Activated naive CD4-positive, alpha-beta T cell treated with anti-CD3 and anti-CD28 coated beads, Interleukin-2, amount 50 U/mL, for 16 hours (primary cell): ENCODE results near the gene KLHL13.
A peak's percentile ranks its signal among the peaks of the same experiment; 100 is the strongest.
"Not testable (repeated sequence)": the region's sequence is repeated elsewhere in the genome, so short reads cannot be mapped to it uniquely, and the experiment has no call there.

Experiments used
- DNase-seq: peaks from one replicate; pipeline ENCODE4 v3.0.0-alpha.2; 2020

Gene KLHL13

DNA sequence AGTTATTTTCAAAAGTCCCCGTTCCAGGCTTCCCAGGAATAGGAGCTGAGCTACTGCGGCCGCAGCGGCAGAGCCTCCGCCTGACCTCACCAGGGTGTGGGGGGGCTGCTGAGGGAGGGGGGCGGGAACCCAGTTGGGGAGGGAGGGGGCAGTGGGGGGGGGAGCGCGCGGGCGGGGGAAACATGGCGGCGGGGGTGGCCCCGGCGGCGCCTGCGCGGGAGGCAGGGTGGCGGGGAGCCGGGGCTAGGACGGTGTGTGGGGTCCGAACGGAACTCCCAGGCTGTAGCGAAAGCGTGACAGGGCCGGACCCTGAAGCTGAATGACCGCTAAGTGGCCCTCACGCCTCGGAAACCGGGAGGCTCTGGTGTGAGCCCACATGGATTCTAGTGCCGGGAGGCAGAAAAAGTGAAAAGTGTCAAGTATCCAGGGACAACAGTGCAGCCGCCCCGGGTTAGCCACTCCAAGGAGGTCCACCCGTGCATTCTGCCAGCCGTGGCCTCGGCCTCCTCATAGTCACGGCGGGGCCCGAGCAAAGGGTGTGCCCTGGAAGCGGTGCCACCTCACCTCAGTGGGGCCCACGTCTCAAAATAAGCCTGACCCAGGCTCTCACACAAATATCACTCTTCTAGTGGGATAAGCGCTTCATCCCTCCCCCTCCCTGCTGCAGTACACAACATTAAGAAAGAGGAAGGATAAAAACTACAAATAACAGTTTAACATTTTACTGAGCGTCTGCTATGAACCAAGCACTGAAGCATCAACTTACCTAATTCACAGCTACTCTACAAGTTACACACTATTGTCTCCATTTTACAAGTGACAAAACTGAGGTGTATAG, at the start of gene KLHL13:
KLHL13 (minus strand) TSS at position 98 of the 838 bp plus-strand sequence. CDS start 88,337 bp downstream, outside the sequence.
- peak; percentile 13 for DNase-seq

- DNase-seq: no peak
These were observed 47.5 kb upstream of the KLHL13 start for GRCh38 chrX:118164138-118164537.

DNA sequence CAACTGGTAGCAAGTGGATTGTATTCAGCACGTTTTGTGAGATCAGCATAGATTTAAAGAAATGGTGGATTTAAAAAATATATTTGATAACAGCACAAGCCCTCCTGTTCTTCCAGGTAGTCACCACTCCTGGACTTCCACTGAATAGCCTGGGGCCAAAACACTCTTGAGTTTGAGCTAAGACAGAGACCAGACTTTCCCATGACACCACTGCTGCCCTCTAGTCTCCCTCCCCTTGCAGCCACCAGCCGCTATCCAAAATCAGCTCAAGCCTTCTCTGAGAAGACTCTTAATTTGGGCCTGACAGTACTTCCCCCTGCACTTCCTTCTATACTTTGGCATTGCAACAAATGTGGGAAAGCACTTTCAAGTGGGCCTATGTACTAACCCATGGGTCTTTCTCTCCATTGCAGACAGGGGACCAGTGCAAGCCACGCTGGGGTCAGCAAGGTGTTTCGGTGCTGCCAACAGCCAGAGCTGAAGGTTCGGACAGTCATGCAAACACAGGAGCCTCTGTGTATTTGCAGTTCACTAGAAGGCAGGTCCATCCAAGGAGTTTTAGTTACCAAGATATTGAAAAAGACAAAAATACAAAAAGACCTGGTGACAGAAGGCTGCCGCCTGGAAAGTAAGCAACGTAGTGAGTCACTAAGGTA, 40.5 kb upstream of the KLHL13 start:
- no peak for DNase-seq

DNA sequence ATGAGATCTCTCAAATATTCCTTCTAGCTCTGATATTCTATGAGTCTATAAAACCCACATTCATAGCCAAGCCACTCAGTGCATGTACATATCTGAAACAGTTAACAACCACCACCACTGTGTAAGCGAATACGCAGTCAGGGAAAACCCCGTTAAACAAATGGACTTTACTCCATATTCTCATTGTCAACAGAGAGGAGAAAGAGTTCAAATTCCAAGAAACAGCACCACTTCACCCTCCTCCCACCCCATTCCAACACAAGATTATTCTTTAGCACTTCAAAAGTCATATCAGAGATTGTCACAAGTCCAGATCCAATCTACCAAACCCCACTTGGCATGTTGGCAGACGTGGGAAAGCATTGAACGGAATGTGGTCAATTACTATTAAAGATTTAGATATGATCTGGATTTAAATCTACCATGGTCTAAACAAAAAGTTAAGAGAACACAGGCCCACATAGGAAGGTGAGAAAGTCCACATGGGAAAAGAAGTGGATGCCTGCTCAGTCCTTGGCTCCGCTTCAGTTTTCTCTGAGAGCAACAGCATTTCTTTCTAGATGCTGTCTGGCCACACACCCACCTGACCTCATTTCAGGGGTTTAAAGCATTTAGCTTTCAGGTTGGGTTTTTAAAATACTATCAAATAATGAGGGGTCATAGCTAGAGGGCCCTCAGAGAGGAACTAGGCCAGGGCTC, 39.8 kb upstream of the KLHL13 start:
- no peak for DNase-seq

DNA sequence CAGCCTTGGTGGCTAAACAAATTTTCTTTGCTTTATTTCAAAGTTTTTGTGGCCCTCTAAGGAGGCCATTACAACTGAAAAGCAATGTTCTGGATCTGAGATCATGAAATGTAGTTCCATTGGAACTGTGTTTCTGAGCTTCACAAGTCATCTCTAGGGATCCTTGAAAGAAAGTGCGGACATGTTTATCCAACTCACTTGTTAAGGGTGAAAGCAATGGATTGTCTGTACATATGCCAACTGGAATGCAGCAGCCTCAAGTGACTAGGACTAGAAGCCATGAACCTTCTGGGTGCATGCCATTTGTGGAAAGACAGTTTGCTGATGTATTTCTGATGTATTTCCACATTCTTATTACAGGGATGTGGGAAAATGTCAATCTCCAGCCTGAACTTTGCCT, 36.7 kb upstream of the KLHL13 start:
- DNase-seq: no peak

GRCh38 chrX:118152721-118153120, 36.1 kb upstream of the KLHL13 start:
- no peak for DNase-seq

GRCh38 chrX:118148737-118149136, 32.1 kb upstream of the KLHL13 start:
- no peak for DNase-seq

- DNase-seq: not testable (repeated sequence)
These were observed 31.2 kb upstream of the KLHL13 start for GRCh38 chrX:118147771-118148170.

- DNase-seq: no peak
These were observed 27.0 kb upstream of the KLHL13 start for GRCh38 chrX:118143578-118143977.

GRCh38 chrX:118131336-118131735, 14.7 kb upstream of the KLHL13 start:
- DNase-seq: no peak

- DNase-seq: no peak
These were observed 13.1 kb upstream of the KLHL13 start for GRCh38 chrX:118129681-118130080.

DNA sequence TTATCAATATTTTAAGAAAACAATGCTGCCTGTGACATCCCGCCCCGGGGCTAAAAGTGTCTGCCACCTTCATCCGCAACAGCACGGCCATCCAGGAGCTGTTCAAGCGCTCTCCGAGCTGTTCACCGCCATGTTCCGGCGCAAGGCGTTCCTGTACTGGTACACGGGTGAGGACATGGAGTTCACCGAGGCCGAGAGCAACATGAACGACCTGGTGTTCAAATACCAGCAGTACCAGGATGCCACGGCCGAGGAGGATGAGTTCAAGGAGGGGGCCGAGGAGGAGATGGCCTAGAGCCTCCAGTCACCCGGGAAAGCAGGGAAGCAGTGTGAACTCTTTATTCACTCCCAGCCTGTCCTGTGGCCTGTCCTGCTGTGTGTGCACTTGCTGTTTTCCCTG, 12.1 kb upstream of the KLHL13 start:
- no peak for DNase-seq

- DNase-seq: no peak
These were observed 9.7 kb upstream of the KLHL13 start for GRCh38 chrX:118126286-118126685.

GRCh38 chrX:118124243-118124642, 7.6 kb upstream of the KLHL13 start:
- DNase-seq: not testable (repeated sequence)

DNA sequence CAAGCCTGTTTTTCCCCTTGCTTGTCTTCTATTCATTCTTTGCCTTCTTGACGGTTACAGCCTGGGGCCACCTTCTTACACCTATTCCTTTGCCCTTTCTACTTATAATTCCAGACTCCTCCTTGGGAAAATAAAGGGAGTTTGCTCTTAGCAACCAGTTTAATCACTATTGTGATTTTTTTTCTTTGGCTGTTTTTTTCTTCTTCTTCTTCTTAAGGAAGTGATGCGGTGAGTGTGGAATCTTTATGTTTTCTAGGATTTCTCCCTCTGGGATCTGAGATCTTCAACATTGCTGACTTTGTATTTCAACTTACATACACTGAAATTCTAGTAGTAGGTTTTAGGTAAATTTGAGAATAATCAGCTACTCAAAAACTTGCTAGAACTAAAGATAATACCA, 1.1 kb upstream of the KLHL13 start:
- DNase-seq: no peak

GRCh38 chrX:118115953-118116712, 477 bp downstream of the KLHL13 start:
- DNase-seq: peak; percentile 10

GRCh38 chrX:118114971-118115370, 1.6 kb downstream of the KLHL13 start:
- DNase-seq: no peak

- DNase-seq: no peak
These were observed 7.5 kb downstream of the KLHL13 start for GRCh38 chrX:118109065-118109464.

DNA sequence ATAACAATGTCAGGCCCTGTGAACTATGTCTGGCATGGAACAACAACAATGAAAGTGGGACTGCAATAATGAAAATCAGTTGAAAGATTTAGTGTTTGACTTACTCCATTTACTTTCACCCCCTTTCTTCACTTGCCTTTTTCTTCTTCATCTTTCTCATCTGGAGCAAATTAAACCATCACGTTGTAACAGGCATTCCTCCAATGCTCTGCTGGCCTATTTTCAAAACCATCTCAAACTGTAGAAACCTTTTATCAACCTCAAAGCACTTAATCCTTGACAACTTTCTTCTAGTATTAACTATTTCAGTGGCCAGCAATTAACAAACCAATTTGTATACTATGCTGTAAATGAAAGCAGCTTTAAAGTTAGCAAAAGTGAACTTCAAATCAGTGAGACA, 8.3 kb downstream of the KLHL13 start:
- DNase-seq: no peak

DNA sequence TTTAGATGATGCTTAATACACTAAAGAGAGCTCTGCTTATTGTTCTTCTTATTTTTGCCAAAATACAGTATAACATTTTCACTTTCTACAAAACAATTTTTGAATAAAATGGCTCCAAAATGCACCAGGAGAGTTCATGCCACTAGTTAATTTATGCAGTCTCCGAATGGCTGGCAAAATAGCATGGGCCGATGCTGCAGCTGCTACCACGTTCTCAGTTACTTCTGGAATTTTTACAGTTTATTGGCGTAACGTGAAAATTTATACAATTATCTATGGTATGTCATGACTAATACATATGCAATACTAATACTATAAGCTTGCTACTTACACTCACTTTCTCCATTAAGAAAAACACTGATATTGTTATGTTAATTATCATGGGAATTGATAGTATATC, 16.5 kb downstream of the KLHL13 start:
- DNase-seq: no peak

DNA sequence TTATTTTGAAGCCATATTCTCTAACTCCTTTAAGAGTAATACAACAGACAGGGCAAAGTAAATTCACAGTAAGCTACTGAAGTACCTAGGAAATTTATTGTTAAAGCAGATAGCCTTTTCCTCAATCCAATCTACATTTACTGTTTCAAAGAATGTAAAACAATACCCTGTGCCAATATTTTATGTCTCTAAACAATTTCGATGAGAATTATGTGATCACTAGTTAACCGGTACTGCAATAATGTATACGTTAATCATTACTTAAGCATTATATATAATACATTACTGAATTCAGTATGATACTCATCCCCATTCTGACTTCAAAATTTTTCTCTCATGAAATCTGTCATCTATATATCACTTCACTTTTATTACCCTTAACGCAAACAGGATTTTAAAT, 28.5 kb downstream of the KLHL13 start:
- DNase-seq: no peak

GRCh38 chrX:118074196-118074595, 42.4 kb downstream of the KLHL13 start:
- no peak for DNase-seq
